HepG2 (cell line): ENCODE data around the gene POP7. TPM values are rescaled to one million over a fixed set of nuclear protein-coding genes. Genes with fewer than 3 reads are reported as not detected.
A peak's percentile ranks its signal among the peaks of the same experiment; 100 is the strongest.

Experiments
- ERF ChIP-seq: IDR thresholded peaks from 2 replicates; pipeline ENCODE4 v1.6.1; 2018; ENCODE audit warnings: missing biosample characterization, missing genetic modification reagents
- SIN3A ChIP-seq: IDR thresholded peaks from 2 replicates; pipeline ENCODE4 v1.6.1; 2011; ENCODE audit warnings: low read depth, mild to moderate bottlenecking, control low read depth, low read length, borderline replicate concordance
- SNAI1 ChIP-seq: sonication (generic); formaldehyde crosslinking; IDR thresholded peaks from 2 replicates; pipeline ENCODE4 v1.5.0; 2020; ENCODE audit warnings: mild to moderate bottlenecking, missing genetic modification reagents, borderline replicate concordance
- ZNF678 ChIP-seq: sonication (generic); formaldehyde crosslinking; IDR thresholded peaks from 2 replicates; pipeline ENCODE4 v1.4.0; 2020; ENCODE audit warnings: mild to moderate bottlenecking, missing genetic modification reagents
- ZNF788 ChIP-seq: sonication (generic); formaldehyde crosslinking; IDR thresholded peaks from 2 replicates; pipeline ENCODE4 v1.5.0; 2020; ENCODE audit warnings: mild to moderate bottlenecking, missing genetic modification reagents, borderline replicate concordance
- ZNF816 ChIP-seq: sonication (generic); formaldehyde crosslinking; IDR thresholded peaks from 2 replicates; pipeline ENCODE4 v1.8.0; 2022; ENCODE audit warnings: missing genetic modification reagents, mild to moderate bottlenecking, borderline replicate concordance
- ZSCAN29 ChIP-seq: sonication (generic); formaldehyde crosslinking; conservative IDR thresholded peaks from 2 replicates; pipeline ENCODE4 v1.4.0; 2020; ENCODE audit warnings: mild to moderate bottlenecking, missing genetic modification reagents
- polyA plus RNA-seq, 8 experiments: library from polyadenylated mRNA; depleted of rRNA in 3 of 8; stranded (reverse) in 7 of 8; unstranded in 1 of 8; fragments of >200 nt; fragmentation: Illumina TruSeq in 4 of 8; extraction: Trizol in 4 of 8; gene quantifications; 2 replicates each; pipeline versions ENCODE4 v1.2.1 to v1.2.3, GENCODE V29; 2011 to 2016; ENCODE audit warnings: low read depth in 4 of 8, missing spikeins in 1 of 8, mixed read lengths in 1 of 8; ENCODE audit not compliant: insufficient read depth in 1 of 8
- total RNA-seq, 5 experiments: library from RNA; depleted of rRNA; stranded (reverse); fragments of >200 nt; fragmentation: Illumina TruSeq; extraction: Trizol; gene quantifications; 2 replicates each; pipeline ENCODE4 v1.2.3, GENCODE V29; 2016; ENCODE audit warnings: low read depth in 1 of 5
- TF ChIP-seq, protein P1 (sequence below): IDR thresholded peaks from 2 replicates; pipeline ENCODE4 v1.6.1; 2016; ENCODE audit warnings: low read depth, borderline replicate concordance
- TF ChIP-seq, protein P2 (sequence below), 2 experiments: fragments of 450-650 bp in 1 of 2; sonication (generic) in 1 of 2; formaldehyde crosslinking in 1 of 2; IDR thresholded peaks; 2 replicates each; pipeline versions ENCODE4 v1.6.1 to v1.8.0; 2016 to 2022; ENCODE audit warnings: antibody characterized with exemption in 1 of 2, mild to moderate bottlenecking in 1 of 2, missing genetic modification reagents in 1 of 2
- TF ChIP-seq, protein P3 (sequence below): sonication (generic); formaldehyde crosslinking; IDR thresholded peaks from 2 replicates; pipeline ENCODE4 v1.4.0; 2020; ENCODE audit warnings: missing genetic modification reagents
- TF ChIP-seq, protein P4 (sequence below): sonication (generic); formaldehyde crosslinking; IDR thresholded peaks from 2 replicates; pipeline ENCODE4 v1.9.0; 2021; ENCODE audit warnings: missing genetic modification reagents, borderline replicate concordance

Gene POP7
- total and polyA plus RNA-seq, 2 of the 13 experiments (the other 11 are each of a cell fraction or from before 2014, with no cell fraction given): 63.9 to 91.1 TPM

DNA sequence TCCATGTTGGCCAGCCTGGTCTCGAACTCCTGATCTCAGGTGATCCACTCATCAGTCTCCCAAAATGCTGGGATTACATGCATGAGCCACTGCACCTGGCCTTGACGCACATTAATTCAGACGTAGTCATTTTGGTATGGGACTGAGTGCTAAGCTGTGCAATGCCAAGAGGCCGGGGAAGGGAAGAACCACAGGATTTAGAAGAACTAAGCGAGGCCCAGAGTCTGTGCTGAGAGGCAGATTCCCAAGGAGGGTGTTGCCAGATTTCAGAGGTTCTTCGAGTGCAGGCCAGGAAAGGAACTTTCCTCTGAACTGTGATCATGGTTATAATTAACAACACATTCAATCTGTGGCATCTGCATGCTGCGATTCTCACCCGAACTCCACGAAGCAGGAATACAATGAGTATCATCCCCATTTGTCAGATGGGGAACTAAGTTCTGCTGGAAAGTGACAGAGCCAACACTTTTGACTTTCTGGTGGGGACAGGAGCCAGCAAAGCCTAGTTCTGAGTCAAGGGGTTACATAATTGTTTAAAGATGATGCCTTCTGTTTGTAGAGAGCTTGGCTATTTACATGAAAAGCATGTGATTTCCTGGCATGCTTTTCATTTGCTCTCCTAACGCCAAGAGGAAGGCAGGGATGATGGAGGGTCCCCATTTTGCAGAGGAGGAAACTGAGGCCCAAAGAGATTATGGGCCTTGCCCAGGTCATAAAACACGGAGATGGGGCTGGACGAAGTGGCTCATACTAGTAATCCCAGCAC lies 21.3 kb downstream of the POP7 start (continued):
- TF ChIP-seq, protein P1, sequence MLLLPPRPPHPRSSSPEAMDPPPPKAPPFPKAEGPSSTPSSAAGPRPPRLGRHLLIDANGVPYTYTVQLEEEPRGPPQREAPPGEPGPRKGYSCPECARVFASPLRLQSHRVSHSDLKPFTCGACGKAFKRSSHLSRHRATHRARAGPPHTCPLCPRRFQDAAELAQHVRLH (CRISPR knock-in tag): no peak
- TF ChIP-seq, protein P2, sequence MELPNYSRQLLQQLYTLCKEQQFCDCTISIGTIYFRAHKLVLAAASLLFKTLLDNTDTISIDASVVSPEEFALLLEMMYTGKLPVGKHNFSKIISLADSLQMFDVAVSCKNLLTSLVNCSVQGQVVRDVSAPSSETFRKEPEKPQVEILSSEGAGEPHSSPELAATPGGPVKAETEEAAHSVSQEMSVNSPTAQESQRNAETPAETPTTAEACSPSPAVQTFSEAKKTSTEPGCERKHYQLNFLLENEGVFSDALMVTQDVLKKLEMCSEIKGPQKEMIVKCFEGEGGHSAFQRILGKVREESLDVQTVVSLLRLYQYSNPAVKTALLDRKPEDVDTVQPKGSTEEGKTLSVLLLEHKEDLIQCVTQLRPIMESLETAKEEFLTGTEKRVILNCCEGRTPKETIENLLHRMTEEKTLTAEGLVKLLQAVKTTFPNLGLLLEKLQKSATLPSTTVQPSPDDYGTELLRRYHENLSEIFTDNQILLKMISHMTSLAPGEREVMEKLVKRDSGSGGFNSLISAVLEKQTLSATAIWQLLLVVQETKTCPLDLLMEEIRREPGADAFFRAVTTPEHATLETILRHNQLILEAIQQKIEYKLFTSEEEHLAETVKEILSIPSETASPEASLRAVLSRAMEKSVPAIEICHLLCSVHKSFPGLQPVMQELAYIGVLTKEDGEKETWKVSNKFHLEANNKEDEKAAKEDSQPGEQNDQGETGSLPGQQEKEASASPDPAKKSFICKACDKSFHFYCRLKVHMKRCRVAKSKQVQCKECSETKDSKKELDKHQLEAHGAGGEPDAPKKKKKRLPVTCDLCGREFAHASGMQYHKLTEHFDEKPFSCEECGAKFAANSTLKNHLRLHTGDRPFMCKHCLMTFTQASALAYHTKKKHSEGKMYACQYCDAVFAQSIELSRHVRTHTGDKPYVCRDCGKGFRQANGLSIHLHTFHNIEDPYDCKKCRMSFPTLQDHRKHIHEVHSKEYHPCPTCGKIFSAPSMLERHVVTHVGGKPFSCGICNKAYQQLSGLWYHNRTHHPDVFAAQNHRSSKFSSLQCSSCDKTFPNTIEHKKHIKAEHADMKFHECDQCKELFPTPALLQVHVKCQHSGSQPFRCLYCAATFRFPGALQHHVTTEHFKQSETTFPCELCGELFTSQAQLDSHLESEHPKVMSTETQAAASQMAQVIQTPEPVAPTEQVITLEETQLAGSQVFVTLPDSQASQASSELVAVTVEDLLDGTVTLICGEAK (IDR thresholded peaks at IDR 0.05): no peak
- TF ChIP-seq, protein P2 (CRISPR knock-in tag; IDR thresholded peaks at IDR 0.05): no peak
- TF ChIP-seq, protein P3, sequence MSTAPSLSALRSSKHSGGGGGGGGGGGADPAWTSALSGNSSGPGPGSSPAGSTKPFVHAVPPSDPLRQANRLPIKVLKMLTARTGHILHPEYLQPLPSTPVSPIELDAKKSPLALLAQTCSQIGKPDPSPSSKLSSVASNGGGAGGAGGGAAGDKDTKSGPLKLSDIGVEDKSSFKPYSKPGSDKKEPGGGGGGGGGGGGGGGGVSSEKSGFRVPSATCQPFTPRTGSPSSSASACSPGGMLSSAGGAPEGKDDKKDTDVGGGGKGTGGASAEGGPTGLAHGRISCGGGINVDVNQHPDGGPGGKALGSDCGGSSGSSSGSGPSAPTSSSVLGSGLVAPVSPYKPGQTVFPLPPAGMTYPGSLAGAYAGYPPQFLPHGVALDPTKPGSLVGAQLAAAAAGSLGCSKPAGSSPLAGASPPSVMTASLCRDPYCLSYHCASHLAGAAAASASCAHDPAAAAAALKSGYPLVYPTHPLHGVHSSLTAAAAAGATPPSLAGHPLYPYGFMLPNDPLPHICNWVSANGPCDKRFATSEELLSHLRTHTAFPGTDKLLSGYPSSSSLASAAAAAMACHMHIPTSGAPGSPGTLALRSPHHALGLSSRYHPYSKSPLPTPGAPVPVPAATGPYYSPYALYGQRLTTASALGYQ (CRISPR knock-in tag): no peak
- TF ChIP-seq ZNF816 (CRISPR knock-in tag) (no peak), ERF (CRISPR knock-in tag) (peak; percentile 63), SIN3A (no peak), ZSCAN29 (no peak), ZNF678 (CRISPR knock-in tag) (no peak), ZNF788 (CRISPR knock-in tag) (no peak), SNAI1 (CRISPR knock-in tag) (no peak)
- TF ChIP-seq, protein P4, sequence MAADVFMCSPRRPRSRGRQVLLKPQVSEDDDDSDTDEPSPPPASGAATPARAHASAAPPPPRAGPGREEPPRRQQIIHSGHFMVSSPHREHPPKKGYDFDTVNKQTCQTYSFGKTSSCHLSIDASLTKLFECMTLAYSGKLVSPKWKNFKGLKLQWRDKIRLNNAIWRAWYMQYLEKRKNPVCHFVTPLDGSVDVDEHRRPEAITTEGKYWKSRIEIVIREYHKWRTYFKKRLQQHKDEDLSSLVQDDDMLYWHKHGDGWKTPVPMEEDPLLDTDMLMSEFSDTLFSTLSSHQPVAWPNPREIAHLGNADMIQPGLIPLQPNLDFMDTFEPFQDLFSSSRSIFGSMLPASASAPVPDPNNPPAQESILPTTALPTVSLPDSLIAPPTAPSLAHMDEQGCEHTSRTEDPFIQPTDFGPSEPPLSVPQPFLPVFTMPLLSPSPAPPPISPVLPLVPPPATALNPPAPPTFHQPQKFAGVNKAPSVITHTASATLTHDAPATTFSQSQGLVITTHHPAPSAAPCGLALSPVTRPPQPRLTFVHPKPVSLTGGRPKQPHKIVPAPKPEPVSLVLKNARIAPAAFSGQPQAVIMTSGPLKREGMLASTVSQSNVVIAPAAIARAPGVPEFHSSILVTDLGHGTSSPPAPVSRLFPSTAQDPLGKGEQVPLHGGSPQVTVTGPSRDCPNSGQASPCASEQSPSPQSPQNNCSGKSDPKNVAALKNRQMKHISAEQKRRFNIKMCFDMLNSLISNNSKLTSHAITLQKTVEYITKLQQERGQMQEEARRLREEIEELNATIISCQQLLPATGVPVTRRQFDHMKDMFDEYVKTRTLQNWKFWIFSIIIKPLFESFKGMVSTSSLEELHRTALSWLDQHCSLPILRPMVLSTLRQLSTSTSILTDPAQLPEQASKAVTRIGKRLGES (CRISPR knock-in tag): no peak
